Esophagus (tissue), 2 donors: ENCODE results near the gene KMT2D. TPM values are rescaled to one million over a fixed set of nuclear protein-coding genes. Genes with fewer than 3 reads are reported as not detected.

Experiments used
- H3K27ac ChIP-seq, 2 donors: one replicate each; pipeline ENCODE4 v1.5.1; 2013; ENCODE audit warnings: low read depth in 2 of 2, mild to moderate bottlenecking in 2 of 2, inconsistent platforms in 1 of 2, low read length in 1 of 2, moderate library complexity in 1 of 2
- H3K27me3 ChIP-seq, 2 donors: one replicate each; pipeline ENCODE4 v1.6.1; 2013; ENCODE audit warnings: low read length in 2 of 2, control low read depth in 1 of 2, mild to moderate bottlenecking in 1 of 2; ENCODE audit not compliant: insufficient read depth in 2 of 2, control insufficient read depth in 1 of 2
- H3K36me3 ChIP-seq, 2 donors: one replicate each; pipeline ENCODE4 v1.6.1; 2013; ENCODE audit warnings: low read length in 1 of 2; ENCODE audit not compliant: control insufficient read depth in 2 of 2, insufficient read depth in 2 of 2
- H3K4me1 ChIP-seq, 2 donors: one replicate each; pipeline ENCODE4 v1.6.1; 2013; ENCODE audit warnings: low read length in 1 of 2; ENCODE audit not compliant: control insufficient read depth in 2 of 2, insufficient read depth in 2 of 2
- H3K4me3 ChIP-seq, 2 donors: one replicate each; pipeline ENCODE4 v1.5.1; 2013; ENCODE audit warnings: low read length in 2 of 2, mild to moderate bottlenecking in 2 of 2, low read depth in 1 of 2, moderate library complexity in 1 of 2
- H3K9me3 ChIP-seq, 2 donors: one replicate each; pipeline ENCODE4 v1.6.1; 2013; ENCODE audit warnings: mild to moderate bottlenecking in 2 of 2, low read depth in 1 of 2, low read length in 1 of 2, moderate library complexity in 1 of 2; ENCODE audit not compliant: control insufficient read depth in 2 of 2, insufficient read depth in 1 of 2
- WGBS, 2 donors: extraction: QIAGEN DNeasy Blood & Tissue Kit; methylation state at CpG; one replicate each; pipeline ENCODE4 v1.1.7; 2013; 5-methylcytosine and 5-hydroxymethylcytosine counted together
- polyA plus RNA-seq, 2 donors: library from polyadenylated mRNA; stranded (reverse); fragments of 200-250 nt; gene quantifications; one replicate each; pipeline ENCODE4 v1.2.3, GENCODE V29; 2013
- donor health status: healthy with polysubstance abuse.
- donor health status: Bipolar disorder and iron deficiency.

The KMT2D gene
- polyA plus RNA-seq, 2 donors, result 13.2 to 46.6 TPM

- H3K36me3 ChIP-seq, result peaks cover 7 to 8% of the 10 kb centered on the region in 2 donors
- H3K4me1 ChIP-seq, result peaks cover 16 to 17% of the 10 kb centered on the region in 2 donors
- peaks cover 9 to 23% of the 10 kb centered on the region in 2 donors for H3K27me3 ChIP-seq
- no peaks in the 10 kb centered on the region for H3K9me3 ChIP-seq
- WGBS, 2 donors, result 47 to 59% methylated on average over 2 of the region's 2 CpGs
- H3K27ac ChIP-seq, result no peak overlapping the region
- no peak overlapping the region for H3K4me3 ChIP-seq
Measured at GRCh38 chr12:49094975-49095365, 34.4 kb upstream of the KMT2D start.

DNA sequence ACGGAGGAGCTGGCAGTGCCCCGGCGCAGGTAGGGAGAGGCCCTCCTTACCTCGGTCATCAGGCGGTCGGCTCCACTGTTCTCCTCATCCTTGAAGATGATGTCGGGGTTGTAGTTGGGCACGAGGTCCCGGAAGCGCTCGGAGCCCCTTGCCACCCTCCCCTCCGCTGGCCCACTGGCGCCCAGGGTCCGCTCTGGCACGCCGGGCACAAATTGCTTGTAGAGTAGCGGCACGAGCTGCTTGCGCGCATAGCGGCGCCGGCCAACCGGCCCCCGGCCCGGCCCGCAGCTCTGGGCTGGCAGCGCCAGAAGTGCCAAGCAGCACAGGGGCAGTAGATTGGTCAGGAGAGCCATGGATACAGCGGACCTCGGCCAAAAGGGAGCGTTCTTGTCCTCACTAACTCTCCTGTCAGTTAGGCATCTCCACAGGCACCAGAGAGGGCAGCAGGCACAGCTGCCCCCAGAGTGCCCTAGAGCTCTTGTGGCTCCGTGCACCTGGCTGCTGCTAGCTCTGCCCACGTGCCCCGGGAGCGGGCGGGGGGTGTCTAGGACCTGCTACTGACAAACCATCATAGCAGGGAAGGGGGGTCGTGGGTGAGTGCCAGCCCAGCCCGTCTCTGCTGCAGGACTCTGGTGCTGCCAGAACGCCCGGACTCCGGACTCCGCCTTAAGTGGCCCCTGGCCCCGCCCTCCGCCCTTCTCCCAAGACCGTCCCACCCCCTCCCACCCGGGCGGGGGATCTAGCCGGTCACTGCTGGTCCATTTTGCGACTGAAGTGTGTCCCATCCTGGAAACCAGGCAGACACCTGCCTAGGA lies 33.8 kb upstream of the KMT2D start, which contains the start of gene DHH:
TSS of gene DHH (minus strand) at position 642 of the 815 bp plus-strand sequence. CDS start at position 353, 289 bp downstream.
- no peaks in the 10 kb centered on the region for H3K9me3 ChIP-seq
- H3K4me1 ChIP-seq, result peaks cover 18 to 22% of the 10 kb centered on the region in 2 donors
- no peak within 1 kb of the TSS for H3K27ac ChIP-seq

DNA sequence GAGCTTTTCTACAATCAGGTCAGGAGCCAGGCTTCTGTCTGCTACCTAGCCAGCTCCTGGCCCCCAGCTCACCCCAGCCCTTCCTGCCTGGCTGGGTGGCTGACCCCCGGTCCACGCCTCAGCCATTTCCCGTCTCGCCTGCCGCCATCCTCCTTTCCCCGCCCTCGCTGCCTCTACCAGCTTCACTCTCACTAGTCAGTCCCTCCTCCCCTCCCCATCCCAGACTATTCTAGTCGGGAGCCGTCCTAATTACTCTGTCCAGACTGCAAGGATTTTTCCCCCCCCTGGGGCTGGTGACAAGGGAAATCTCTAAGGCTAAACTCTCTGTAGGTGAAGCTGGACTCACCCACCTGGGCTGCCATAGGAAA lies 33.2 kb upstream of the KMT2D start:
- no peaks in the 10 kb centered on the region for H3K9me3 ChIP-seq
- peaks cover 18 to 22% of the 10 kb centered on the region in 2 donors for H3K4me1 ChIP-seq
- H3K36me3 ChIP-seq, result peaks cover 7 to 8% of the 10 kb centered on the region in 2 donors
- H3K27me3 ChIP-seq, result peaks cover 12 to 23% of the 10 kb centered on the region in 2 donors
- H3K27ac ChIP-seq, result no peak overlapping the region
- no peak overlapping the region for H3K4me3 ChIP-seq
- WGBS, 2 donors, result 3 to 4% methylated on average over 9 of the region's 9 CpGs

More for the DNA sequence above, 33.8 kb upstream of the KMT2D start, which contains the start of gene DHH:
- 3% methylated on average over 46 to 49 of the region's 49 CpGs for WGBS, 2 donors
- Histone ChIP-seq H3K27me3 (peaks cover 9 to 23% of the 10 kb centered on the region in 2 donors), H3K36me3 (peaks cover 7 to 8% of the 10 kb centered on the region in 2 donors), H3K4me3 (peak within 1 kb of the TSS in 1 of 2 donors; percentile 20)

GRCh38 chr12:49092816-49093406 lies 32.3 kb upstream of the KMT2D start:
- 53 to 54% methylated on average over 4 of the region's 4 CpGs for WGBS, 2 donors
- Histone ChIP-seq H3K4me3 (no peak overlapping the region), H3K27me3 (peaks cover 12 to 23% of the 10 kb centered on the region in 2 donors), H3K4me1 (peaks cover 18 to 24% of the 10 kb centered on the region in 2 donors), H3K36me3 (peaks cover 7 to 8% of the 10 kb centered on the region in 2 donors), H3K27ac (no peak overlapping the region), H3K9me3 (no peaks in the 10 kb centered on the region)

DNA sequence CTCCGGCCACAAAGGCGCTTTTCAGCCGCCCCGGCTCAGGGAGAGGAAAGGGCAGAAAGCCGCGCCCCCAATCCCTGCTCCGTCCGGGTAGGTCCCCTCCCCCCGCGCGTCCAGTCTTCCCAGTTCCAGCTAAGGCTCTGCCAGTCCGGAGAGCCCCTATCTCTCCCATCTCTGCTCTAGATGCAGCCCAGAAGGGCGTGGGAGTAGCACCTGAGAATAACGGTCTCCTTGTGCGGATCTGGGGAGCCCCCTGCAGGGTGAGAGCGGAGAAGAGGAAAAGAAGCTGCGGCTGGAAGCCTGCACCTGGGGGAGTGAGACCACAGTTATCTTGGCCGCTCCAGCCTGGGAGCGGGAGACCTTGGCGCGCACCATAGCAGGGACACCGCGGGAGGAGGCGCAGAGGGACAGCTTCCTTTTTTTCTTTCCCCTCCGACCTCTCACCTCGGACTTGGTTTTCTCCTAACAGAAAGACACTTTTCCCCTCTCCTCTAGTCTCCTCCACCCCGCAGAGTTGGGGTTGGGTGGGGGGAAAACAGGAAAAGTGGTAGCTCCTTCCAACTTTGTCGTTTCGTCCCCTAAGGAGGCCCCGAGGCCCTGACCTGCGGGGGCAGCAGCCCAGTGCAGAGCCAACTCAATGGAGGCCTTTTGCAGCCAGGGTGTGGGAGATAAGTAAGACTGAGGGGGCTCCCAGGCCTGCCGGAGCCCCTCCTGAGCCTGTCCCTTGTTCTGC lies 31.7 kb upstream of the KMT2D start:
- H3K27me3 ChIP-seq, result peaks cover 12 to 23% of the 10 kb centered on the region in 2 donors
- no peaks in the 10 kb centered on the region for H3K9me3 ChIP-seq
- 5 to 7% methylated on average over 29 to 32 of the region's 32 CpGs for WGBS, 2 donors
- no peak overlapping the region for H3K4me3 ChIP-seq
- no peak overlapping the region for H3K27ac ChIP-seq
- H3K4me1 ChIP-seq, result peaks cover 18 to 24% of the 10 kb centered on the region in 2 donors
- H3K36me3 ChIP-seq, result peaks cover 2 to 4% of the 10 kb centered on the region in 2 donors

DNA sequence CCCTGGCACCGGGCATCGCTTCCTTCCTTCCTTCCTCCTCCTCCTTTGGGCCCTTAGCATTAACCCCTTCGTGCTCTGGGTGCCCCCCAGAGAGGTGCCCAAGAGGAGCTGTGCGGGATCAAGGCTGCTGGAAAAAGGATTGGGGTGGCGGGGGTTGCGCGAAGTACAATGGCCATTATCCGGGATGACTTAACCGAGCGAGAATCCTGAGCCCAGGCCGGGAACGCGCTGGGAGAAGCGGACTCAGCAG lies 31.2 kb upstream of the KMT2D start:
- H3K4me1 ChIP-seq, result peaks cover 18 to 24% of the 10 kb centered on the region in 2 donors
- H3K36me3 ChIP-seq, result no peaks in the 10 kb centered on the region
- no peak overlapping the region for H3K27ac ChIP-seq

GRCh38 chr12:49091056-49091835 lies 30.7 kb upstream of the KMT2D start:
- Histone ChIP-seq H3K4me1 (peaks cover 18 to 24% of the 10 kb centered on the region in 2 donors), H3K9me3 (no peaks in the 10 kb centered on the region), H3K36me3 (no peaks in the 10 kb centered on the region), H3K4me3 (no peak overlapping the region), H3K27me3 (peaks cover 12 to 23% of the 10 kb centered on the region in 2 donors), H3K27ac (no peak overlapping the region)
- WGBS, 2 donors, result 27 to 31% methylated on average over 41 of the region's 41 CpGs

More for the DNA sequence above, 31.2 kb upstream of the KMT2D start:
- WGBS, 2 donors, result 1 to 3% methylated on average over 14 of the region's 14 CpGs
- H3K27me3 ChIP-seq, result peaks cover 12 to 23% of the 10 kb centered on the region in 2 donors
- no peak overlapping the region for H3K4me3 ChIP-seq
- no peaks in the 10 kb centered on the region for H3K9me3 ChIP-seq

- Histone ChIP-seq H3K9me3 (no peaks in the 10 kb centered on the region), H3K27me3 (peaks cover 12 to 23% of the 10 kb centered on the region in 2 donors), H3K36me3 (no peaks in the 10 kb centered on the region), H3K4me3 (peak overlapping the region; percentile 13 to 42), H3K4me1 (peaks cover 18 to 24% of the 10 kb centered on the region in 2 donors), H3K27ac (no peak overlapping the region)
- WGBS, 2 donors, result 4% methylated on average over 80 to 88 of the region's 88 CpGs
Measured at GRCh38 chr12:49089821-49090773, 29.5 kb upstream of the KMT2D start.
